Measurements from ENCODE around the gene LRIT3. TPM values are rescaled to one million over a fixed set of nuclear protein-coding genes. Genes with fewer than 3 reads are reported as not detected.

Gene LRIT3
- 1.4 TPM for polyA plus RNA-seq (ENCODE audit: insufficient read length)
- long read RNA-seq, donor 1, result 0 reads
- long read RNA-seq, donor 2, result 0 reads
- long read RNA-seq, donor 3, result 0 reads
- long read RNA-seq, donor 4, result 0 reads
- long read RNA-seq, donor 5, result 0 reads
- long read RNA-seq, donor 6, result 0 reads
- long read RNA-seq, donor 7, partial matches to known transcripts, result 0 of 1 reads
- long read RNA-seq, donor 7, other reads (novel, unspliced or antisense), result 0 of 1 reads
- long read RNA-seq, donor 8, result 0 reads

- no peak for DNase-seq
Observed at GRCh38 chr4:109847896-109848442, at the start of gene LRIT3. Gene LRIT3, plus strand, starts transcription at chr4:109848107. Its CDS starts 95 bp downstream, at chr4:109848202.

- no peak for DNase-seq
Observed at GRCh38 chr4:109798866-109799265, 49.0 kb upstream of the LRIT3 start.

GRCh38 chr4:109801099-109801789 lies 46.7 kb upstream of the LRIT3 start:
- no peak for DNase-seq

- peak; percentile 66 for DNase-seq
Observed at GRCh38 chr4:109801895-109802319, 46.0 kb upstream of the LRIT3 start, which contains the start of gene CFI. Gene CFI, minus strand, starts transcription at chr4:109801999. Its CDS starts 28 bp downstream, at chr4:109801971.

- peak; percentile 45 for DNase-seq
Observed at GRCh38 chr4:109803924-109804571, 43.9 kb upstream of the LRIT3 start.

- no peak for DNase-seq
Observed at GRCh38 chr4:109809655-109810054, 38.3 kb upstream of the LRIT3 start.

- no peak for DNase-seq
Observed at GRCh38 chr4:109810552-109811387, 37.1 kb upstream of the LRIT3 start.

- no peak for DNase-seq
Observed at GRCh38 chr4:109811707-109812106, 36.2 kb upstream of the LRIT3 start.

GRCh38 chr4:109815151-109816081 lies 32.5 kb upstream of the LRIT3 start, which contains the start of gene GAR1:
Gene GAR1, plus strand, starts transcription at chr4:109815762. Its CDS starts 403 bp downstream, at chr4:109816165.
- DNase-seq, result peak; percentile 93

GRCh38 chr4:109816082-109816442 lies 31.8 kb upstream of the LRIT3 start:
- no peak for DNase-seq

GRCh38 chr4:109816894-109817293 lies 31.0 kb upstream of the LRIT3 start:
- no peak for DNase-seq

- no peak for DNase-seq
Observed at GRCh38 chr4:109818268-109818667, 29.6 kb upstream of the LRIT3 start.

GRCh38 chr4:109820563-109820962 lies 27.3 kb upstream of the LRIT3 start:
- no peak for DNase-seq

GRCh38 chr4:109821185-109821584 lies 26.7 kb upstream of the LRIT3 start:
- no peak for DNase-seq

- DNase-seq, result no peak
Observed at GRCh38 chr4:109826719-109827118, 21.2 kb upstream of the LRIT3 start.

GRCh38 chr4:109827672-109828071 lies 20.2 kb upstream of the LRIT3 start, which contains the start of gene RRH:
Gene RRH, plus strand, starts transcription at chr4:109827972. Its CDS starts 56 bp downstream, at chr4:109828028.
- DNase-seq, result no peak

- no peak for DNase-seq
Observed at GRCh38 chr4:109833756-109834155, 14.2 kb upstream of the LRIT3 start.

- no peak for DNase-seq
Observed at GRCh38 chr4:109836985-109837384, 10.9 kb upstream of the LRIT3 start.

- DNase-seq, result no peak
Observed at GRCh38 chr4:109846395-109847098, 1.4 kb upstream of the LRIT3 start.

- no peak for DNase-seq
Observed at GRCh38 chr4:109848501-109848900, 594 bp downstream of the LRIT3 start.
